SK-N-SH treated with all-trans-retinoic acid at 6 μM for 48 hours (cell line): ENCODE data around the gene ANKRD23.

Experiments used
- BACH2 ChIP-seq: fragments of 250-450 bp; sonication (Bioruptor Pico); IDR thresholded peaks from 2 replicates; pipeline ENCODE4 v1.9.0; 2021; ENCODE audit warnings: mild to moderate bottlenecking, borderline replicate concordance
- CREB5 ChIP-seq: fragments of 250-450 bp; sonication (Bioruptor Pico); IDR thresholded peaks from 2 replicates; pipeline ENCODE4 v1.5.1; 2020; ENCODE audit warnings: low read depth, mild to moderate bottlenecking, moderate library complexity
- CSDC2 ChIP-seq: fragments of 250-450 bp; sonication (Bioruptor Pico); IDR thresholded peaks from 2 replicates; pipeline ENCODE4 v1.5.0; 2020; ENCODE audit warnings: mild to moderate bottlenecking, moderate library complexity
- ISL1 ChIP-seq: fragments of 250-450 bp; sonication (Bioruptor Pico); IDR thresholded peaks from 2 replicates; pipeline ENCODE4 v2.1.2; 2022; ENCODE audit warnings: mild to moderate bottlenecking, moderate library complexity
- OSR1 ChIP-seq: fragments of 250-450 bp; sonication (Bioruptor Pico); IDR thresholded peaks from 2 replicates; pipeline ENCODE4 v1.8.0; 2022; ENCODE audit warnings: moderate library complexity, mild to moderate bottlenecking, inconsistent platforms
- PATZ1 ChIP-seq: fragments of 250-450 bp; sonication (Bioruptor Pico); IDR thresholded peaks from 2 replicates; pipeline ENCODE4 v1.8.0; 2020; ENCODE audit warnings: mild to moderate bottlenecking, moderate library complexity, borderline replicate concordance
- RARB ChIP-seq: fragments of 250-450 bp; sonication (Bioruptor Pico); IDR thresholded peaks from 2 replicates; pipeline ENCODE4 v1.8.0; 2021; ENCODE audit warnings: mild to moderate bottlenecking, moderate library complexity
- SNAI2 ChIP-seq: fragments of 250-450 bp; sonication (Bioruptor Pico); IDR thresholded peaks from 2 replicates; pipeline ENCODE4 v1.5.0; 2020; ENCODE audit warnings: mild to moderate bottlenecking, moderate library complexity
- TOX ChIP-seq: fragments of 250-450 bp; sonication (Bioruptor Pico); IDR thresholded peaks from 2 replicates; pipeline ENCODE4 v1.8.0; 2021; ENCODE audit warnings: mild to moderate bottlenecking, moderate library complexity, borderline replicate concordance
- ZFP3 ChIP-seq: fragments of 250-450 bp; sonication (Bioruptor Pico); IDR thresholded peaks from 2 replicates; pipeline ENCODE4 v1.5.0; 2020; ENCODE audit warnings: mild to moderate bottlenecking, moderate library complexity
- ZFP30 ChIP-seq: fragments of 450-650 bp; formaldehyde crosslinking; IDR thresholded peaks from 2 replicates; pipeline ENCODE4 v1.5.0; 2022; ENCODE audit warnings: mild to moderate bottlenecking, moderate library complexity
- ZNF70 ChIP-seq: fragments of 450-650 bp; formaldehyde crosslinking; IDR thresholded peaks from 2 replicates; pipeline ENCODE4 v1.5.0; 2020; ENCODE audit warnings: mild to moderate bottlenecking, moderate library complexity

DNA sequence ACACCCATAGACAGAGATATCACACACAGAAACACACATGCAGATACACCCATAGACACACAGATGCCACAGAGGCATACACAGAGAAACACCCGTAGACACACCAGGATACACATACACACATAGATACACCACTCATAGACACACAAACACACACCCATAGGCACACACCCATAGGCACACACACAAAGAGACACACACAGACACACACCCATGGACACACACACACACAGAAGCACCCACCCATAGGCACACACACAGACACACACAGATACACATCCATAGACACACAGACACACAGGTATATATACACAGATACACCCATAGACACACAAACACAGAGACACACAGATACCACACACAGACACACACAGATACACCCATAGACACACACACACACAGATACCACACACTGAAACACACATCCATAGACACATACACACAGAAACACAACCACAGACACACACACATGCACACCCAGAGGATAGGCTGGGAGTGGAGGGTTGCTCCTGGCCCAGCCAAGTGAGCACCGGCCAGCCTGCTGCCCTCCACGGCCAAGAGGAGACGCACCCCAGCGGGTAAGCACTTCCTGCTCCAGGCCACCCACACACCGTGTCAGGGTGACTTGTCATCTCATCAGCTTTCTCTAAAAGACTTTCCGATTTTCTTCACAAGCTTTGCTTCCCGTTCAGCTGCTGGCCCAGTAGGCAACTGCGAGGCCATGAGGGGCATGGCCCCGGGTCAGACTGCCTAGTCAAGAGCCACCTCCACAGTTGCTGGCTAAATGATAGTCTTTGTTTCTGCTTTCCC is 41.8 kb downstream of the ANKRD23 start:
- TF ChIP-seq PATZ1: no peak
- TF ChIP-seq ZNF70: no peak
- no peak for TF ChIP-seq ZFP30
- no peak for TF ChIP-seq CSDC2
- TF ChIP-seq CREB5 (CRISPR knock-in tag): no peak
- TF ChIP-seq BACH2 (CRISPR knock-in tag): no peak
- no peak for TF ChIP-seq SNAI2 (CRISPR knock-in tag)
- no peak for TF ChIP-seq ISL1
- no peak for TF ChIP-seq TOX (CRISPR knock-in tag)
- no peak for TF ChIP-seq ZFP3 (CRISPR knock-in tag)
- TF ChIP-seq RARB: no peak
- no peak for TF ChIP-seq OSR1 (CRISPR knock-in tag)
